ENCODE results near the gene FMNL2. TPM values are rescaled to one million over a fixed set of nuclear protein-coding genes. Genes with fewer than 3 reads are reported as not detected.
"Not testable (repeated sequence)": the region's sequence is repeated elsewhere in the genome, so short reads cannot be mapped to it uniquely, and the experiment has no call there.

FMNL2 gene
- total RNA-seq, 1 donor from 2014 or later, result 12.0 TPM

DNA sequence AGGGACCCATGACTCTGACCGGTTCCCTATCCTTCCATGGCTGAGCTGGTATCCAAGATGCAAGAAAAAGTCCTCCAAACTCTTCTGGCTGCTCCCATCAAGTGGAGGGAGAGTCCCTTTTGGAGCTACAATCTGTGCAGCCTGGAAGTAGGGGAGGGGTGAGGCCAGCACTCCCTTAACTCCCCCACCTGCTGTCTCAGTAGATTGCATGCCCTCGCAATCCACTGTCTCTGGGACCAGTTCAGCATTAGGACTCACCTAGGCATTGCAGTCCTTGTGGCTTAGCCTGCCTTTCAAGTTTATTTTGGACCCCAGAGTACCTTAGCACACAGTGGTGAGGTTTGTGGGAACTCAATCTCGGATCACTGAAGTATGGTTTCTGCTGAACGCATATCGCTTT, 14.2 kb upstream of the FMNL2 start:
- TF ChIP-seq, protein P1, sequence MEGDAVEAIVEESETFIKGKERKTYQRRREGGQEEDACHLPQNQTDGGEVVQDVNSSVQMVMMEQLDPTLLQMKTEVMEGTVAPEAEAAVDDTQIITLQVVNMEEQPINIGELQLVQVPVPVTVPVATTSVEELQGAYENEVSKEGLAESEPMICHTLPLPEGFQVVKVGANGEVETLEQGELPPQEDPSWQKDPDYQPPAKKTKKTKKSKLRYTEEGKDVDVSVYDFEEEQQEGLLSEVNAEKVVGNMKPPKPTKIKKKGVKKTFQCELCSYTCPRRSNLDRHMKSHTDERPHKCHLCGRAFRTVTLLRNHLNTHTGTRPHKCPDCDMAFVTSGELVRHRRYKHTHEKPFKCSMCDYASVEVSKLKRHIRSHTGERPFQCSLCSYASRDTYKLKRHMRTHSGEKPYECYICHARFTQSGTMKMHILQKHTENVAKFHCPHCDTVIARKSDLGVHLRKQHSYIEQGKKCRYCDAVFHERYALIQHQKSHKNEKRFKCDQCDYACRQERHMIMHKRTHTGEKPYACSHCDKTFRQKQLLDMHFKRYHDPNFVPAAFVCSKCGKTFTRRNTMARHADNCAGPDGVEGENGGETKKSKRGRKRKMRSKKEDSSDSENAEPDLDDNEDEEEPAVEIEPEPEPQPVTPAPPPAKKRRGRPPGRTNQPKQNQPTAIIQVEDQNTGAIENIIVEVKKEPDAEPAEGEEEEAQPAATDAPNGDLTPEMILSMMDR (IDR thresholded peaks at IDR 0.05), result no peak
- H3K27ac ChIP-seq, result no peak overlapping the region
- no peak overlapping the region for H3K4me3 ChIP-seq
- H3K4me1 ChIP-seq, result no peaks in the 10 kb centered on the region
- H3K27me3 ChIP-seq, result no peaks in the 10 kb centered on the region
- no peak for DNase-seq (ENCODE audit: low spot score in 2 of 2)
- no peaks in the 10 kb centered on the region for H3K36me3 ChIP-seq
- intact Hi-C loops (cut with DNase I), result no loop called here
- H3K9me3 ChIP-seq, result peaks cover 0 to 4% of the 10 kb centered on the region in 2 donors

GRCh38 chr2:152322222-152322621, 12.8 kb upstream of the FMNL2 start:
- H3K27ac ChIP-seq, result no peak overlapping the region
- TF ChIP-seq, protein P1 (IDR thresholded peaks at IDR 0.05), result no peak
- no peaks in the 10 kb centered on the region for H3K4me1 ChIP-seq
- no peaks in the 10 kb centered on the region for H3K27me3 ChIP-seq
- H3K36me3 ChIP-seq, result no peaks in the 10 kb centered on the region
- no peak for DNase-seq (ENCODE audit: low spot score in 2 of 2)
- intact Hi-C loops (cut with DNase I), result no loop called here
- no peak overlapping the region for H3K4me3 ChIP-seq
- H3K9me3 ChIP-seq, result no peaks in the 10 kb centered on the region

- H3K9me3 ChIP-seq; H3K36me3 ChIP-seq; H3K27ac ChIP-seq; intact Hi-C loops (cut with DNase I); H3K27me3 ChIP-seq; H3K4me1 ChIP-seq; H3K4me3 ChIP-seq; DNase-seq (ENCODE audit: low spot score in 2 of 2): not testable (repeated sequence)
Observed at GRCh38 chr2:152325126-152325525, 9.8 kb upstream of the FMNL2 start.

- TF ChIP-seq, protein P1 (IDR thresholded peaks at IDR 0.05), result no peak
- intact Hi-C loops (cut with DNase I), result no loop called here
- no peak for DNase-seq (ENCODE audit: low spot score in 2 of 2)
Observed at GRCh38 chr2:152326710-152327109, 8.3 kb upstream of the FMNL2 start.

GRCh38 chr2:152328013-152328412, 7.0 kb upstream of the FMNL2 start:
- TF ChIP-seq, protein P1 (IDR thresholded peaks at IDR 0.05), result no peak
- intact Hi-C loops (cut with DNase I), result no loop called here
- DNase-seq (ENCODE audit: low spot score in 2 of 2), result no peak
- H3K27me3 ChIP-seq, result no peaks in the 10 kb centered on the region
- H3K36me3 ChIP-seq, result no peaks in the 10 kb centered on the region
- H3K9me3 ChIP-seq, result no peaks in the 10 kb centered on the region
- H3K4me3 ChIP-seq, result no peak overlapping the region
- no peaks in the 10 kb centered on the region for H3K4me1 ChIP-seq
- no peak overlapping the region for H3K27ac ChIP-seq

More at GRCh38 chr2:152326710-152327109, 8.3 kb upstream of the FMNL2 start:
- Histone ChIP-seq H3K27me3 (no peaks in the 10 kb centered on the region), H3K9me3 (no peaks in the 10 kb centered on the region), H3K4me1 (no peaks in the 10 kb centered on the region), H3K4me3 (no peak overlapping the region), H3K27ac (no peak overlapping the region), H3K36me3 (no peaks in the 10 kb centered on the region)

- TF ChIP-seq, protein P1 (IDR thresholded peaks at IDR 0.05), result no peak
- H3K27me3 ChIP-seq, result no peaks in the 10 kb centered on the region
- no peaks in the 10 kb centered on the region for H3K36me3 ChIP-seq
- H3K27ac ChIP-seq, result no peak overlapping the region
- no peak for DNase-seq (ENCODE audit: low spot score in 2 of 2)
- no peaks in the 10 kb centered on the region for H3K4me1 ChIP-seq
- no peak overlapping the region for H3K4me3 ChIP-seq
- no peaks in the 10 kb centered on the region for H3K9me3 ChIP-seq
- intact Hi-C loops (cut with DNase I), result loop anchor here (10.0 kb wide), 1 partner anchor 156 kb away; the partner anchor contains the start of gene STAM2
Observed at GRCh38 chr2:152330235-152330866, 4.6 kb upstream of the FMNL2 start.
